ENCODE data around the gene ABCB9. TPM values are rescaled to one million over a fixed set of nuclear protein-coding genes. Genes with fewer than 3 reads are reported as not detected.

Gene ABCB9
- total RNA-seq, 4 donors from 2014 or later, result 2.7 to 9.5 (median 7.4) TPM

Other genes with a start within 250 kb of the ABCB9 start
- gene HCAR3, start 249.7 kb downstream of the ABCB9 start, total RNA-seq, result 10 to 100 TPM in 3 of 4 donors, 1 to 10 TPM in 1; 5.3 to 19.1 (median 14.3) TPM
- gene HCAR1, start 235.6 kb downstream of the ABCB9 start, total RNA-seq, result under 1 TPM; 0.10 to 0.89 (median 0.29) TPM
- gene DENR, start 213.6 kb downstream of the ABCB9 start, total RNA-seq, result 10 to 100 TPM; 18.5 to 37.1 (median 20.5) TPM
- 1 to 10 TPM in 1 of 4 donors, under 1 TPM in 2, not detected in 1; 0.36 to 2.1 (median 0.38) TPM for gene CCDC62, start 191.9 kb downstream of the ABCB9 start, total RNA-seq
- gene HIP1R, start 131.0 kb downstream of the ABCB9 start, total RNA-seq, result 100 to 1,000 TPM; 162 to 289 (median 200) TPM
- 10 to 100 TPM; 42.0 to 67.1 (median 63.0) TPM for gene VPS37B, start 70.3 kb downstream of the ABCB9 start, total RNA-seq
- 10 to 100 TPM in 3 of 4 donors, 1 to 10 TPM in 1; 9.9 to 27.0 (median 13.5) TPM for gene OGFOD2, start 8.8 kb upstream of the ABCB9 start, total RNA-seq
- gene ARL6IP4, start 14.2 kb upstream of the ABCB9 start, total RNA-seq, result 100 to 1,000 TPM in 3 of 4 donors, 10 to 100 TPM in 1; 87.5 to 149 (median 114) TPM
- 10 to 100 TPM in 1 of 4 donors, 1 to 10 TPM in 3; 5.9 to 11.8 (median 6.9) TPM for gene PITPNM2, start 184.6 kb upstream of the ABCB9 start, total RNA-seq

All from suprapubic skin (tissue), 4 donors.